Glutamatergic neuron (in vitro differentiated cells): Measurements from ENCODE around the gene CSNK1G2. TPM values are rescaled to one million over a fixed set of nuclear protein-coding genes. Genes with fewer than 3 reads are reported as not detected.
A peak's percentile ranks its signal among the peaks of the same experiment; 100 is the strongest.

Experiments used
- DNase-seq: peaks from one replicate; pipeline ENCODE4 v3.0.0; 2022
- H3K27ac Mint-ChIP-seq: one replicate; pipeline ENCODE4 v1.8.0; 2020; ENCODE audit warnings: mild to moderate bottlenecking, mixed read lengths, inconsistent platforms; ENCODE audit not compliant: unreplicated experiment
- H3K27me3 Mint-ChIP-seq: one replicate; pipeline ENCODE4 v1.8.0; 2020; ENCODE audit warnings: mild to moderate bottlenecking, moderate library complexity, mixed read lengths, inconsistent platforms; ENCODE audit not compliant: unreplicated experiment
- H3K36me3 Mint-ChIP-seq: one replicate; pipeline ENCODE4 v1.8.0; 2020; ENCODE audit warnings: mild to moderate bottlenecking, mixed read lengths, inconsistent platforms; ENCODE audit not compliant: unreplicated experiment
- H3K4me1 Mint-ChIP-seq: one replicate; pipeline ENCODE4 v1.8.0; 2020; ENCODE audit warnings: mild to moderate bottlenecking, low read depth, mixed read lengths, inconsistent platforms; ENCODE audit not compliant: unreplicated experiment
- H3K4me3 Mint-ChIP-seq: one replicate; pipeline ENCODE4 v1.8.0; 2020; ENCODE audit warnings: mild to moderate bottlenecking, mixed read lengths, inconsistent platforms; ENCODE audit not compliant: unreplicated experiment
- H3K9me3 Mint-ChIP-seq: one replicate; pipeline ENCODE4 v1.8.0; 2020; ENCODE audit warnings: mild to moderate bottlenecking, moderate library complexity, mixed read lengths, inconsistent platforms; ENCODE audit not compliant: unreplicated experiment
- total RNA-seq: library from RNA; stranded (reverse); fragmentation: NEBNext Ultra II Directional; extraction: Animal tissue kit (Norgen Biotek cat#: 25700); gene quantifications from one replicate; pipeline ENCODE4 v1.2.1, GENCODE V29; 2021; ENCODE audit not compliant: unreplicated experiment
- TF ChIP-seq, protein P1 (sequence below): fragments of 200-600 bp; sonication (generic); IDR thresholded peaks from one replicate; pipeline ENCODE4 v1.5.0; 2021; ENCODE audit not compliant: partially characterized antibody, unreplicated experiment

The CSNK1G2 gene
- total RNA-seq, 1 donor from 2014 or later, result 104 TPM

DNA sequence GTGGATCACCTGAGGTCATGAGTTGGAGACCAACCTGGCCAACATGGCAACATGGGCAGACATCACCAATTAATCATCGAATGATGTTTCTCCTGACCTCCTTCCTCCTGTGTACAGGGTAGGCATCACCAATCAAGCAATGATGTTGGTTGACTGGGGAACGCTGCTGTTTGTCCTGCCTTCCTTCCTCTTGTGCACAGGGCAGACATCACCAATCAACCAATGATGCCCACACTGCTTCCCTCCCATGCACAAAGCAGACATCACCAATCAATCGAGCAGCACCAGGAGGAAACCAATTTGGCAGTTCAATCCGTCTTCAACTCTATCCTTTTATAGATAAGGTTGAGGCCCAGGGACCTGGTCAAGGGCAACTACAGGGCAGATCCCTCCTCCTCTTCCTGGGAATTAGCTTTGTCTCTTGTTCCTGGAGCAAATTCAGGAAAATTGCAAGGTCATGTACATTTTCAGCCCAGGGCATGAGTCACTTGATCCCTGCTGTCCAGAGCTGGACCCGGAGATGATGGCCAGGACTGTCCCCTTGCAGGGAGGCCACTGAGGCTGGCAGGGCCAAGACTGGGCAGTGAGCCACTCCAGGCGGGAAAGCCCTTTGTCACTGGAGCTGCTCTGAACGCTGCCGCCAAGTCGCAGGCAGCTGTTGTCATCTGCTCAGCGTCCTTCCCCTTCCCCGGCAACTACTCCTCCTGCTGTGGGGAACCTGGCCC, 5.3 kb upstream of the CSNK1G2 start:
- H3K27me3 Mint-ChIP-seq, result peaks cover 24% of the 10 kb centered on the region
- peak overlapping the region; percentile 36 for H3K27ac Mint-ChIP-seq
- TF ChIP-seq, protein P1, sequence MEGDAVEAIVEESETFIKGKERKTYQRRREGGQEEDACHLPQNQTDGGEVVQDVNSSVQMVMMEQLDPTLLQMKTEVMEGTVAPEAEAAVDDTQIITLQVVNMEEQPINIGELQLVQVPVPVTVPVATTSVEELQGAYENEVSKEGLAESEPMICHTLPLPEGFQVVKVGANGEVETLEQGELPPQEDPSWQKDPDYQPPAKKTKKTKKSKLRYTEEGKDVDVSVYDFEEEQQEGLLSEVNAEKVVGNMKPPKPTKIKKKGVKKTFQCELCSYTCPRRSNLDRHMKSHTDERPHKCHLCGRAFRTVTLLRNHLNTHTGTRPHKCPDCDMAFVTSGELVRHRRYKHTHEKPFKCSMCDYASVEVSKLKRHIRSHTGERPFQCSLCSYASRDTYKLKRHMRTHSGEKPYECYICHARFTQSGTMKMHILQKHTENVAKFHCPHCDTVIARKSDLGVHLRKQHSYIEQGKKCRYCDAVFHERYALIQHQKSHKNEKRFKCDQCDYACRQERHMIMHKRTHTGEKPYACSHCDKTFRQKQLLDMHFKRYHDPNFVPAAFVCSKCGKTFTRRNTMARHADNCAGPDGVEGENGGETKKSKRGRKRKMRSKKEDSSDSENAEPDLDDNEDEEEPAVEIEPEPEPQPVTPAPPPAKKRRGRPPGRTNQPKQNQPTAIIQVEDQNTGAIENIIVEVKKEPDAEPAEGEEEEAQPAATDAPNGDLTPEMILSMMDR, result no peak
- peaks cover 9% of the 10 kb centered on the region for H3K36me3 Mint-ChIP-seq
- H3K9me3 Mint-ChIP-seq, result peaks cover 23% of the 10 kb centered on the region
- no peak overlapping the region for H3K4me3 Mint-ChIP-seq
- H3K4me1 Mint-ChIP-seq, result peaks cover 10% of the 10 kb centered on the region
- DNase-seq, result no peak

DNA sequence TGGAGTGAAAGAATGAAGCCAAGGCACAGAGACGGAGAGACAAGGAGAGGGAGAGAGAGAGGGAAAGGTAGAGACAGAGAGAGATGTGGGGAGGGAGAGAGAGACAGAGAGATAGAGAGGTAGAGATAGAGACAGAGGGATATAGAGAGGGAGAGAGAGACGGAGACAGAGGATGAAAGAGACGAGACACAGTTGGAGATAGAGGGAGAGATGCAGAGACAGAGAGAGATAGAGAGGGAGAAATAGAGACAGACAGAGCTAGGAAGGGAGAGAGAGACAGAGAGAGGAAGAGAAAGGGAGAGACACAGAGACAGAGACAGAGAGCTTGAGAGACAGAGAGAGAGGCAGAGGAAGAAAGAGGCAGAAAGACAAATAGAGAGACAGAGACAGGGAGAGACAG, 4.5 kb upstream of the CSNK1G2 start:
- Mint-ChIP-seq H3K4me3 (no peak overlapping the region), H3K4me1 (peaks cover 10% of the 10 kb centered on the region), H3K27me3 (peaks cover 24% of the 10 kb centered on the region), H3K36me3 (peaks cover 8% of the 10 kb centered on the region), H3K9me3 (peaks cover 23% of the 10 kb centered on the region), H3K27ac (peak overlapping the region; percentile 36)
- DNase-seq, result no peak
- TF ChIP-seq, protein P1, result no peak

DNA sequence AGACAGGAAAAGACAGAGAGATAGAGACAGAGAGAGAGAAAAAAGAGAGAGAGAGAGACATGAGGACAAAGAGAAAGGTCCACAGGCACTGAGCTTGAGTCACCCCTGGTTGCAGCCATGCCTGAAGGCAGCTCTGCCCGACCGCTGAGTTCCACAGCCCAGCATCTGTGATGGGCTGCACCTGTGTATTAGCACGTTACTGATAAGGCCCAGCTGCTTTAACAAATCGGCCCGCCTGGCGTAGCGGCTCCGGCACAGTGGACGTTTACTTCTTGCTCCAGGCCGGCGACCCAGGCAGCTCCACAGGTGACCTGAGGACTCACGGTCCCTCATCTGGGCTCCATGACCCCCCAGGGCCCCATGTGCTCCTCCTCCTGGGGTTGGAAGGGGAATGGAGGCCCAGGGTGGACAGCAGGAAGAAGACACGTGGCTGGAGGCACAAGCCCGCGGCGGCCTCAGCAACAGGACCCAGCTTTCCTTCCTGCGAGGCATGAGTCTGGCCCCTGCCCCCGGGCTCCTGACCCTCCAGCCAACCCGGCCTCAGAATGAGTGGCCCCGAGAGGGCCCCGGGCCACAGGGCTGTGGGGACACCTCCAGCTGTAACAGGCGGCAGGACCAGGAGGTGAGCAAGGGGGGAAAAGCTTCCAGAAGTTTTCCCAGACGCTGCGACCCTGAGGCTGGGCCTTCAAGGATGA, 3.9 kb upstream of the CSNK1G2 start:
- Mint-ChIP-seq H3K9me3 (peaks cover 20% of the 10 kb centered on the region), H3K27me3 (peaks cover 20% of the 10 kb centered on the region), H3K27ac (no peak overlapping the region), H3K36me3 (peaks cover 4% of the 10 kb centered on the region), H3K4me3 (no peak overlapping the region), H3K4me1 (peaks cover 10% of the 10 kb centered on the region)
- TF ChIP-seq, protein P1, result no peak
- DNase-seq, result no peak

GRCh38 chr19:1938071-1938470, 2.9 kb upstream of the CSNK1G2 start:
- no peak for DNase-seq
- Mint-ChIP-seq H3K9me3 (peaks cover 16% of the 10 kb centered on the region), H3K4me3 (no peak overlapping the region), H3K27me3 (peaks cover 22% of the 10 kb centered on the region), H3K4me1 (peaks cover 14% of the 10 kb centered on the region), H3K36me3 (peaks cover 4% of the 10 kb centered on the region), H3K27ac (no peak overlapping the region)
- TF ChIP-seq, protein P1, result no peak
